Tibial artery (tissue), 4 donors: Measurements from ENCODE around the gene KAT2A.

Experiments
- DNase-seq, 2 donors: peaks; one replicate each; pipeline ENCODE4 v3.0.0-alpha.2; 2019
- H3K27ac ChIP-seq, 2 donors: fragments of 200-600 bp; sonication (generic) in 1 of 2; 1 replicate in 1 of 2; 2 replicates in 1 of 2; pipeline ENCODE4 v1.5.1; 2018 to 2019; ENCODE audit warnings: mild to moderate bottlenecking in 1 of 2
- H3K27me3 ChIP-seq, 2 donors: fragments of 200-600 bp; sonication (generic) in 1 of 2; one replicate each; pipeline versions ENCODE4 v1.5.1 to v1.6.0; 2016 to 2019
- H3K36me3 ChIP-seq, 3 donors: fragments of 200-600 bp; sonication (generic) in 2 of 3; one replicate each; pipeline ENCODE4 v1.5.1; 2016 to 2019; ENCODE audit warnings: mild to moderate bottlenecking in 2 of 3
- H3K4me1 ChIP-seq, 4 donors: fragments of 200-600 bp; sonication (generic) in 2 of 4; 1 replicate in 3 of 4; 2 replicates in 1 of 4; pipeline ENCODE4 v1.5.1; 2016 to 2019
- H3K4me3 ChIP-seq, 2 donors: fragments of 200-600 bp; sonication (generic) in 1 of 2; 1 replicate in 1 of 2; 2 replicates in 1 of 2; pipeline ENCODE4 v1.5.1; 2018 to 2019; ENCODE audit warnings: mild to moderate bottlenecking in 2 of 2
- H3K9me3 ChIP-seq, 3 donors: fragments of 200-600 bp; sonication (generic) in 1 of 3; one replicate each; pipeline ENCODE4 v1.5.1; 2016 to 2019
- CTCF ChIP-seq, 2 experiments: fragments of 200-600 bp in 1 of 2; fragments of 450-650 bp in 1 of 2; IDR thresholded peaks; one replicate each; pipeline ENCODE4 v1.5.1; 2017 to 2019; ENCODE audit warnings: antibody characterized with exemption in 2 of 2, mild to moderate bottlenecking in 1 of 2, moderate library complexity in 1 of 2
- intact Hi-C: fragments of 100-400 bp; cut with DNase I; formaldehyde crosslinking; loops from one replicate; pipeline ENCODE4 v1.15.0; 2023; ENCODE audit warnings: low total_unique reads

KAT2A gene

DNA sequence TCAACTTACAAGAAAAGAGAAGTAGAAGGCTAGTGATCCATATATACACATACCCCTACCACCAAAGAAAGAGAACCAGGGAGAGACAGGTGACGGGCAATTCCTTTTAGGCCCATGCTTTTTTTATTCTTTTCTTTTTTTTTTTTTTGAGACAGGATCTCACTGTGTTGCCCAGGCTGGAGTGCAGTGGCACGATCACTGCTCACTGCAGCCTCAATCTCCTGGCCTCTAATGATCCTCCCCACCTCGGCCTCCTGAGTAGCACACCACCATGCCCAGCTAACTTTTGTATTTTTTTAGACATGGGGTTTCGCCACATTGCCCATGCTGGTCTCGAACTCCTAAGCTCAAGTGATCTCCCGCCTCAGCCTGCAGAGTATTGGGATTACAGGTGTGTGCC lies 6.2 kb upstream of the KAT2A start:
- Histone ChIP-seq H3K36me3 (peaks cover 55 to 60% (median 59%) of the 10 kb centered on the region in 3 donors), H3K4me1 (peaks cover 0 to 17% (median 5%) of the 10 kb centered on the region in 4 donors), H3K27me3 (no peaks in the 10 kb centered on the region), H3K4me3 (no peak overlapping the region), H3K27ac (no peak overlapping the region), H3K9me3 (no peaks in the 10 kb centered on the region)
- TF ChIP-seq CTCF (IDR thresholded peaks at IDR 0.05): no peak
- DNase-seq: no peak
- intact Hi-C loops: no loop called here

GRCh38 chr17:42126836-42127235 lies 5.7 kb upstream of the KAT2A start:
- DNase-seq: no peak
- no peaks in the 10 kb centered on the region for H3K27me3 ChIP-seq
- H3K4me3 ChIP-seq: no peak overlapping the region
- TF ChIP-seq CTCF (IDR thresholded peaks at IDR 0.05): no peak
- no peak overlapping the region for H3K27ac ChIP-seq
- intact Hi-C loops: no loop called here
- peaks cover 55 to 60% (median 59%) of the 10 kb centered on the region in 3 donors for H3K36me3 ChIP-seq
- peaks cover 0 to 12% (median 3%) of the 10 kb centered on the region in 4 donors for H3K4me1 ChIP-seq
- no peaks in the 10 kb centered on the region for H3K9me3 ChIP-seq

DNA sequence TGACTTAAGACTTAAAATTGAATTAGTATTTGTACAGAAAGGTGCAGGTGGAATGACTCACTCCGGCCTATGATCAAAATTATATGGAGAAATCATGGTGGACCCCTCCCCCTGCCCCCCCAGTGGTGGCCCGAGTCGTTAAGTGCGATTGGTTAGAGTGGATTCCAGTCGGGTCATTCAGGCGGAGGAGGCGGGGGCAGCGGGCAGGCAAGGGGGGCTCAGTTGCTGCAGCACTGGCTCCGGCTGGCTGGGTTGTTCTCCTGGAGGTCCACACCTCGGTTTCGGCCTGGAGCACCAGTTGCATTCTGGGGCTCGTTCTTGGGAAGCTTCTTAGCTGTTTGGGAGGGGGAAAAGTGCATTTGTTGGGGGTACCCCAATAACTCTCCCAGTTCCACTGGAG lies 4.4 kb upstream of the KAT2A start:
- intact Hi-C loops: no loop called here
- peaks cover 55 to 60% (median 59%) of the 10 kb centered on the region in 3 donors for H3K36me3 ChIP-seq
- DNase-seq: no peak
- no peaks in the 10 kb centered on the region for H3K27me3 ChIP-seq
- no peak for TF ChIP-seq CTCF (IDR thresholded peaks at IDR 0.05)
- no peak overlapping the region for H3K27ac ChIP-seq
- H3K4me1 ChIP-seq: peaks cover 0 to 11% (median 3%) of the 10 kb centered on the region in 4 donors
- H3K9me3 ChIP-seq: no peaks in the 10 kb centered on the region
- H3K4me3 ChIP-seq: no peak overlapping the region

GRCh38 chr17:42124256-42124655 lies 3.1 kb upstream of the KAT2A start:
- no peak for TF ChIP-seq CTCF (IDR thresholded peaks at IDR 0.05)
- intact Hi-C loops: no loop called here

GRCh38 chr17:42122371-42123303 lies 1.5 kb upstream of the KAT2A start, which contains the start of gene HSPB9:
HSPB9 (plus strand) TSS chr17:42122804; CDS start chr17:42122851, 47 bp downstream.
- H3K27me3 ChIP-seq: no peaks in the 10 kb centered on the region
- no peak for TF ChIP-seq CTCF (IDR thresholded peaks at IDR 0.05)
- no peaks in the 10 kb centered on the region for H3K9me3 ChIP-seq
- intact Hi-C loops: no loop called here
- DNase-seq: no peak
- no peak within 1 kb of the TSS for H3K27ac ChIP-seq
- peaks cover 25 to 55% (median 32%) of the 10 kb centered on the region in 3 donors for H3K36me3 ChIP-seq
- peak within 1 kb of the TSS in 1 of 2 donors; percentile 85 for H3K4me3 ChIP-seq
- peaks cover 0 to 17% (median 7%) of the 10 kb centered on the region in 4 donors for H3K4me1 ChIP-seq

More at GRCh38 chr17:42124256-42124655, 3.1 kb upstream of the KAT2A start:
- Histone ChIP-seq H3K36me3 (peaks cover 42 to 55% (median 48%) of the 10 kb centered on the region in 3 donors), H3K4me1 (peaks cover 0 to 17% (median 7%) of the 10 kb centered on the region in 4 donors), H3K27me3 (no peaks in the 10 kb centered on the region), H3K9me3 (no peaks in the 10 kb centered on the region), H3K27ac (no peak overlapping the region), H3K4me3 (no peak overlapping the region)
- DNase-seq: no peak
